Hepatocyte (in vitro differentiated cells): Measurements from ENCODE around the gene GLYATL3.

Source experiments
- CTCF ChIP-seq: fragments of 200-600 bp; sonication (generic); IDR thresholded peaks from 2 replicates; pipeline ENCODE4 v1.5.1; 2016; ENCODE audit warnings: antibody characterized with exemption, mild to moderate bottlenecking; ENCODE audit not compliant: poor library complexity
- EZH2phosphoT487 ChIP-seq: fragments of 200-600 bp; sonication (generic); IDR thresholded peaks from one replicate; pipeline ENCODE4 v1.6.1; 2018; ENCODE audit warnings: antibody characterized with exemption, mild to moderate bottlenecking, low read depth, moderate library complexity; ENCODE audit not compliant: unreplicated experiment, severe bottlenecking

- TF ChIP-seq CTCF (no peak), EZH2phosphoT487 (no peak)
Observed at GRCh38 chr6:49546331-49546730, 46.6 kb downstream of the GLYATL3 start.
